ENCODE measurements around the gene SYTL1. TPM values are rescaled to one million over a fixed set of nuclear protein-coding genes. Genes with fewer than 3 reads are reported as not detected.
A peak's percentile ranks its signal among the peaks of the same experiment; 100 is the strongest.

The SYTL1 gene
- polyA plus RNA-seq, 1 of the 3 experiments (the other 2 are of a cell fraction) = 3.0 TPM

DNA sequence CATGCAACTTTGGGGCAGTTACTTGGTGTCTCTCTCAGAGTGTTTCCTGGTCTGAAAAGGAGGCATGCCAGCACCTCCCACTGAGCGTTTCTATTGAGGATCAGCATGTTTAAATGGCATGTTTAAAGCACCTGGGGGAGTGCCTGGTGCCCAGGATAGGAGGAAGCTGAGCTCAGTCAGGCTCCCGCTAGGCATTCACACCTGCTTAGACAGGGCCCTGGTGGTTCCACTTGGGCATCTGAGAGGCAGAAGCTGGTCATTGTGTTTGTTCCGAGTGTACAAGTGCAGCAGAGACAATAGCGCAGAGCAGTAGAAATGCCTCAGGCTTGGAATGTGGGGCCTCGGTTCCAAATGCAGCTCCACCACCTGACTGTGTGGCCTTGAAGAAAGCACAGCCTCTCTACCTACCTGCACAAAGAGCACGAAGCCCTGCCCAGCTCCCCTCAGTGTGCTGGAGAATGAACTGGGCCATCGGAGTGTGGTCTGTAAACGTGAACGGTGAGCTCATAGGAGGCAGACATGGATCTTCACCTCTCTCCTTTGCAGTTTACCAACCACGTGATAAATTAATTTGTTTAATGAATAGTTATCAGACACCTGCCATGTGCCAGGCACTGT is 40.1 kb upstream of the SYTL1 start:
- WGBS (ENCODE audit: low lambda C conversion rate) = 78% methylated on average over 10 of the region's 10 CpGs
- POLR2A ChIA-PET = interaction anchor here (0.7 to 1.7 kb wide), 3 partner anchors 12 to 83 kb away, joined by 3 to 5 read pairs (median 3); partner anchors contain the start of gene MAP3K6
- H3K4me3 ChIP-seq (ENCODE audit: low read depth in 2 of 2, low read length in 1 of 2) = no peak overlapping the region
- peak overlapping the region in 1 of 2 experiments; percentile 99; a peak in 2 of 4 replicates for H3K27ac ChIP-seq (ENCODE audit: low read depth in 2 of 2, low read length in 1 of 2)
- no peaks in the 10 kb centered on the region for H3K9me2 ChIP-seq
- no peaks in the 10 kb centered on the region for H3K27me3 ChIP-seq (ENCODE audit: insufficient read depth)
- CTCF ChIA-PET = interaction anchor here (1.0 to 23.3 kb wide), 30 partner anchors 8 to 424 kb away, joined by 3 to 731 read pairs (median 6); partner anchors contain the start of genes CD164L2, FAM76A, GPR3 and MAP3K6
- peaks cover 28 to 52% of the 10 kb centered on the region in 2 experiments for H3K4me1 ChIP-seq (ENCODE audit: control insufficient read depth in 1 of 2, insufficient read depth in 2 of 2, low read depth in 1 of 2, low read length in 1 of 2)
- no peak overlapping the region for H2AFZ ChIP-seq (ENCODE audit: low read depth)
- no peak overlapping the region for H3K4me2 ChIP-seq
- H4K20me1 ChIP-seq (ENCODE audit: insufficient read depth) = no peaks in the 10 kb centered on the region
- DNase-seq = no peak
- H3K9ac ChIP-seq = no peak overlapping the region
- peaks cover 3 to 32% of the 10 kb centered on the region in 2 experiments for H3K36me3 ChIP-seq (replicated peaks in 1 of 2; ENCODE audit: control insufficient read depth in 1 of 2, insufficient read depth in 2 of 2, low read length in 1 of 2)
- peaks cover 23% of the 10 kb centered on the region for H3F3A ChIP-seq (replicated peaks; ENCODE audit: insufficient read depth)
- H3K9me3 ChIP-seq = no peaks in the 10 kb centered on the region
- no peak for TF ChIP-seq POLR2AphosphoS5 (IDR thresholded peaks at IDR 0.05; ENCODE audit: low read depth, low read length)
- TF ChIP-seq YY1 (IDR thresholded peaks at IDR 0.05; ENCODE audit: low read depth) = no peak
- no peak for TF ChIP-seq FOSL2 (IDR thresholded peaks at IDR 0.05; ENCODE audit: borderline replicate concordance, low read depth)
- H3K79me2 ChIP-seq (ENCODE audit: insufficient read depth) = no peaks in the 10 kb centered on the region

DNA sequence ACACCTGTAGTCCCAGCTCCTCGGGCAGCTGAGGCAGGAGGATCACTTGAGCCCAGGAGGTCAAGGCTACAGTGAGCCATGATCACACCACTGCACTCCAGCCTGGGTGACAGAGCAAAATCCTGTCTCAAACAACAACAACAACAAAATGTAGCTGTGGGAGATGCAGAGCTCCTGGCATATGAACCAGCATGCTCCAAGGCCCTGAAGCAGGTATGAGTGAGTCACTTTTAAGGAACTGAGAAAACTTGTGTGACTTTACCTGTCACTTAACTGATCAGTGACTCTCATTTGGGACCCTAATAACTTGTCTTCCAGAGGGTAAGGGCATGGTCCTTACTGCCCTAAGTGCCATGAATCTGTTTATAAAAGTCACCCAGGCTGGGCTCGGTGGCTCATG is 39.2 kb upstream of the SYTL1 start:
- Histone ChIP-seq H3K4me3 (ENCODE audit: low read depth in 2 of 2, low read length in 1 of 2) (no peak overlapping the region), H3K27ac (ENCODE audit: low read depth in 2 of 2, low read length in 1 of 2) (no peak overlapping the region), H3K36me3 (replicated peaks in 1 of 2; ENCODE audit: control insufficient read depth in 1 of 2, insufficient read depth in 2 of 2, low read length in 1 of 2) (peaks cover 3 to 27% of the 10 kb centered on the region in 2 experiments), H3F3A (replicated peaks; ENCODE audit: insufficient read depth) (peaks cover 23% of the 10 kb centered on the region), H3K4me2 (no peak overlapping the region), H3K79me2 (ENCODE audit: insufficient read depth) (no peaks in the 10 kb centered on the region), H4K20me1 (ENCODE audit: insufficient read depth) (no peaks in the 10 kb centered on the region), H3K9ac (no peak overlapping the region), H2AFZ (ENCODE audit: low read depth) (no peak overlapping the region), H3K27me3 (ENCODE audit: insufficient read depth) (no peaks in the 10 kb centered on the region), H3K9me2 (no peaks in the 10 kb centered on the region), H3K9me3 (no peaks in the 10 kb centered on the region), H3K4me1 (ENCODE audit: control insufficient read depth in 1 of 2, insufficient read depth in 2 of 2, low read depth in 1 of 2, low read length in 1 of 2) (peaks cover 28 to 43% of the 10 kb centered on the region in 2 experiments)
- ChIA-PET CTCF (interaction anchor here (1.0 to 23.3 kb wide), 11 partner anchors 18 to 367 kb away, joined by 3 to 731 read pairs (median 40); partner anchors contain the start of genes CD164L2, GPR3, MAP3K6 and TMEM222), POLR2A (interaction anchor here (1.3 kb wide), 1 partner anchor 64 kb away, joined by 3 read pairs; the partner anchor contains the start of gene MAP3K6)
- TF ChIP-seq SMC3 (IDR thresholded peaks at IDR 0.05; ENCODE audit: low read depth, low read length) (no peak), TEAD4 (IDR thresholded peaks at IDR 0.05; ENCODE audit: borderline replicate concordance, insufficient read depth) (no peak), FOXM1 (IDR thresholded peaks at IDR 0.05; ENCODE audit: low read depth) (no peak), FOSL2 (IDR thresholded peaks at IDR 0.05; ENCODE audit: borderline replicate concordance, low read depth) (no peak), PBX3 (IDR thresholded peaks at IDR 0.05) (no peak)
- DNase-seq = no peak
- 90% methylated on average over 1 of the region's 2 CpGs for WGBS (ENCODE audit: low lambda C conversion rate)

- ChIA-PET POLR2A (no interaction called here), CTCF (interaction anchor here (1.2 to 23.3 kb wide), 7 partner anchors 17 to 366 kb away, joined by 3 to 731 read pairs (median 97); partner anchors contain the start of genes CD164L2, GPR3 and TMEM222)
- no peak for TF ChIP-seq USF1 (IDR thresholded peaks at IDR 0.05; ENCODE audit: borderline replicate concordance, low read depth)
These were observed 38.3 kb upstream of the SYTL1 start for GRCh38 chr1:27303509-27303908.

More at GRCh38 chr1:27303509-27303908, 38.3 kb upstream of the SYTL1 start:
- DNase-seq = no peak
- 97% methylated on average over 12 of the region's 15 CpGs for WGBS (ENCODE audit: low lambda C conversion rate)
- no peak overlapping the region for H3K27ac ChIP-seq (ENCODE audit: low read depth in 2 of 2, low read length in 1 of 2)
- no peak overlapping the region for H3K4me2 ChIP-seq
- no peak overlapping the region for H3K4me3 ChIP-seq (ENCODE audit: low read depth in 2 of 2, low read length in 1 of 2)
- no peak overlapping the region for H3K9ac ChIP-seq
- peaks cover 23% of the 10 kb centered on the region for H3F3A ChIP-seq (replicated peaks; ENCODE audit: insufficient read depth)
- peaks cover 0 to 20% of the 10 kb centered on the region in 2 experiments for H3K36me3 ChIP-seq (replicated peaks in 1 of 2; ENCODE audit: control insufficient read depth in 1 of 2, insufficient read depth in 2 of 2, low read length in 1 of 2)
- no peaks in the 10 kb centered on the region for H3K9me3 ChIP-seq
- H3K9me2 ChIP-seq = no peaks in the 10 kb centered on the region
- no peaks in the 10 kb centered on the region for H3K79me2 ChIP-seq (ENCODE audit: insufficient read depth)
- no peaks in the 10 kb centered on the region for H3K27me3 ChIP-seq (ENCODE audit: insufficient read depth)
- H2AFZ ChIP-seq (ENCODE audit: low read depth) = no peak overlapping the region
- H4K20me1 ChIP-seq (ENCODE audit: insufficient read depth) = no peaks in the 10 kb centered on the region
- H3K4me1 ChIP-seq (ENCODE audit: control insufficient read depth in 1 of 2, insufficient read depth in 2 of 2, low read depth in 1 of 2, low read length in 1 of 2) = peaks cover 26 to 34% of the 10 kb centered on the region in 2 experiments
